Stimulated activated CD8-positive, alpha-beta memory T cell treated with anti-CD3 and anti-CD28 coated beads, Interleukin-4, amount 100 ng/mL, for 24 hours (primary cell): ENCODE results near the gene TXNDC2.

ENCODE experiments used
- DNase-seq: peaks from one replicate; pipeline ENCODE4 v3.0.0-alpha.2; 2020; ENCODE audit warnings: low read depth

Gene TXNDC2

DNA sequence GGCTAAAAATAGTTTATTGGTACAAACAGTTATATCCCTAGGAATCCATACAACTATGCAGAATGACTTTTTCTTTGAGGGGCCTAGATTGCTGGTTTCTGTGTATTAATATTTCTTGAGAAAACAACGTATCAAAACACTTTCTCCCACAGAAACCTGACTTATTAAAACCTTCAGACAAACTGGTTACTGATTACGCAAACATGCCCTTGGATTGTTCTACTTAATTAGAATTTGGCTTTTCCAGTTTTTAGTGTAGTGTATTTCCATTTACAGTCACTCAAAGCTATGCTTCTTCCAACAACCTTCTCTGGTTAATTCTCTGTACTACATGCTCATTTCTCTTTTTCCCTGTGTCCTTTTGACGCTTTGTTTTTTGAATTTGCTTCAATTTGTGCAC lies 48.1 kb downstream of the TXNDC2 start:
- DNase-seq = no peak

GRCh38 chr18:9934274-9934673 lies 48.5 kb downstream of the TXNDC2 start:
- DNase-seq = no peak
